ENCODE data around the gene TNFRSF6B. TPM values are rescaled to one million over a fixed set of nuclear protein-coding genes. Genes with fewer than 3 reads are reported as not detected.
"Not testable (repeated sequence)": the region's sequence is repeated elsewhere in the genome, so short reads cannot be mapped to it uniquely, and the experiment has no call there.

The TNFRSF6B gene
- total RNA-seq, 1 donor from 2014 or later = not detected

DNA sequence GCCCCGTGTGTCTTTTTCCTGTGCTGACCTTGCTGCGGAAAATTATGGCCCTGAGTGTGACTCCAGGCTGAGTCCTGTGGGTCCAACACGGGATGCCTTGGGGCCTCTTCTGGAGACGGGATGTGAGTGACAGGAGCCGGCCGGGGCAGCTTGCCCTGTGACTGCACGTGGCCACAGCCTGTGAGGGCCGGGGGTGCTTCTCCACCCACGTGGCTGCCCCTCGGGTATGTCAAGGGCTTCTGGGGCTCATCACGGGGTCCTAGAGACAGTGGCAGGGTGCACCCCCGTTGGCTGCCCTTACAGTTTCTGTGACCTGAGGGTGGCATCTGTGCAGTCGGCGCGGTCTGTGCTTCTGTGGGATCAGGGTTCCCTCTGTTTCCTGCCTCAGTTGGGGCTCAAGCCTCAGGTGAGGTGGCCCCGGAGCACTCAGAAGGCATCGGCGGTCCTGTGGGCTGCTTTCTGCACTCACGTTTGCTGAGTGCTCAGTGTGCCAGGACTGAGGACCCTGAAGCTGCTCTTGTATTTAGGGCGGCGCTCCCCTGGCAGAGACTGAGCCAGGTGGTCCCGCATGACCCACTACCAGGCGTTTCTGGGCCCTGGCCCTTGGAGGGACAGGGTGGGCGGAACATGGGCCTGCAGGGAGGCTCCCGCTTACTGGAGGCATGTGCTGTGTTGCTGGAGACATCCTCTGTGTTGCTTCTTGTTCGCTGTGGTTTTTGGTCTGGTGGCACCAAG lies 33.0 kb upstream of the TNFRSF6B start:
- DNase-seq = no peak

DNA sequence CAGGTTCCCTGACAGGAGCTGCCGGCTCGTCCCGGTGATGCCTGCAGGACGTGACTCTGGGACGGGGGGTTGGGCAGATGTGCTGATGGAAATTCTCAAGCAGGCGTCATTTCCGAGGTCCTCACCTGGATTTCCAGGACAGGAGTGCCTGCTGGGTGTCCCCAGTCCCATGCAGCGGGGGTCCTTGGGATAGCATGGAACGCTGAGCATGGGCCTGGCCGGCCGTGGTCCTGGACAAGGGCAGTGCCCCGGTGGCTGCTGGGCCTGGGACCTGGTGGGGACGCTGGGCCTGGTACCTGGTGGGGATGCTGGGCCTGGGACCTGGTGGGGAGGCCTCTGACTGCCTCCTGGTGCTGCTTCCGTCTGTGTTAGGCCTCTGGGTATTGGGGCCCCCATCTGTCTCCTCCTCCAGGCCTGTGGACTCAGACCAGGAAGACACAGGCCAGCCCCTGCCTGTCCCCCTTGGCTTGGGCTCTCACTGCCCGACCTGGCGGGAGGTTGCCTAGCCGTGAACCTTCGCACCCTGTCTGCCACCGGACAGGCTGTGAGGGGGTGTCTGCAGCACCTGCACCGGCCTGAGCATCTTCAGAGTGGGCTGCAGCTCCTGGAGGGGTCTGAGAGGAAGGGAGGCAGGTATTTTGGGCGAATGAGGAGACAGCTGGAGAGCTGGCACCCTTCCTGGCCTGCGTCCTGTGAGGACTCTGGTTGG lies 32.2 kb upstream of the TNFRSF6B start:
- DNase-seq = no peak

DNA sequence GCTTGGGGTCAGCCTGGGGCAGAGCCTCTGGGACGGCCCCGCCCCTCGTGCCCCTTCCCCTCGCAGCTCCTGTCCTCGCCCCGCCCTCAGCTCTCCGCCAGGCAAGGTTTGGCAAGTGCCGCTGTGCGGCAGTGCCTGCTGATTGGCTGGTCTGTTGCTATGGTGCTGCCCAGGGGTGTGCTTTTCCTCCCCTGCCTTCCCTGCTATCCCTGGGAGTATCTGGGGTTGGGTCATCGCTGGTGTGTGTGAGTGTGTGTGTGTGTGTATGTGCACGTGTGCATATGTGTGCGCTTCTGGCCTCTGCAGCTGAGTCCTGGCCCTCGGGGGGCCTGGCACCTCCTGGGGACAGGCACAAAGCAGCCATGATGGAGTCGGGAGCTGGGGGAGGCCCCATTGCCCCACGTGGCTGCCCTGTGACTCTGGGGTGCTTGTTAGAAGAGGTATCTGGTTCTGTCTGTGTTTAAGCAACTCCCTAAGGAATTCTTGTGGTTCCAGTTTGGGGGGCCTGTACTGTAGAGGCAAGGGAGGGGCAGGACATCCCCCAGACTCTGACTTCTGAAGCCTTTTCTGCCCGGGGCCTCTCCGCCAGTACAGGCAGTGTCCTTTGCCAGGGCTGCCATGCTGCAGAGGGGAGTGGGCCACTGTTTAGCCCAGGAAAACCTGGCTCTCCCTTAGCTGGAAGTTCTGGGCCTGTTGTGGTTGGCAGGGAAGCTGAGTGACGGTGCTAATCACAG lies 31.4 kb upstream of the TNFRSF6B start:
- DNase-seq = peak; percentile 61

DNA sequence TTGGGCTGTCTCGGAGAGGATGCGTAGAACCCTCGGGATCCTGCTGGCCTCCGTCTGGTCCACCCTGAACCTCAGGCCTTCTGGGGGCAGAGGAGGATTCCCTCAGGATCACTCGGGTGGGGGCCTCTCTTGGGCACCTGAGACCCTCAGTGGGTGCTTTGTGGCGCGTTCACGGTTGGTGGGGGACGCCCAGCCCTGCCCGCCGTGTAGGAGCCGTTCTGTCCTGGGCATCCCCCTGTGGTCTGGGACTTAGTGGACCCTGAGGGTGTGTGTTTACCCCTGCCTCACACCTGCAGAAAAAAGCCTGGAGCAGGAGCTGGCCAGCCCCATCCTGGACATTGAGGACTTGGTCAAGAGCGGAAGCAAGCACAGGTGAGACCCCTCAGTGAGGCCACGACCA lies 30.7 kb upstream of the TNFRSF6B start:
- no peak for DNase-seq

DNA sequence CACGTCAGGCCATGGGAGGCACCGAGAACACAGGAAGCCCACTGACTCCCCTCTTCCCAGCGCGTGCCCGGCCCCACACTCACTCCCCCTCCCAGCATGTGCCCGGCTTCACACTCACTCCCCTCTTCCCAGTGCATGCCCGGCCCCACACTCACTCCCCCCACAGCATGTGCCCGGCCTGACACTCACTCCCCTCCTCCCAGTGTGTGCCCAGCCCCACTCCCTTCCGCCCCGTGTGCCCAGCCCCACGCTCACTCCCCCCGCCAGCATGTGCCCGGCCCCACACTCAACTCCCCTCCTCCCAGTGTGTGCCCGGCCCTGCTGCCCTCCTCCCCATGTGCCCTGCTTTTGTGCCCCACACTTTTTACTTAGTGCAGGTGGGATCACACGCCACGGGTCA lies 28.6 kb upstream of the TNFRSF6B start:
- DNase-seq = no peak

DNA sequence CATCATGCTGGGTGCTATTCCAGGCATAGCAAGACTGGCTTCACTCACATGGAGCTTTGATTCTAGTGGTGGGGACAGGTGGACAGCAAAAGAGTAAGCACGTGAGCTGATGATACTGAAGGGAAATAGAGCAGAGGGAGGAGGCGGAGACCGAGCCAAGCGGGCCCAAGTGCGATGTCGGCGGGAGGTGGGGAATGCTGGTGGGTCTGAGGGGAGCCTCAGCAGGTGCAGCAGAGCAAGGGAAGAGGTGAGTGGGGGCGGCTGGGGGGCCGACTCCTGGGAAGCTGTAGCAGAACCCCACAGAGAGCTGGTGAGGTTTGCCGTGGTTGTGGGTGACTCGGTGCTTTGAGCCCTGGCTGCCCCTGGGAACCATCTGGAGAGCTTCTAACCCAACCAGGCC lies 28.1 kb upstream of the TNFRSF6B start:
- no peak for DNase-seq

DNA sequence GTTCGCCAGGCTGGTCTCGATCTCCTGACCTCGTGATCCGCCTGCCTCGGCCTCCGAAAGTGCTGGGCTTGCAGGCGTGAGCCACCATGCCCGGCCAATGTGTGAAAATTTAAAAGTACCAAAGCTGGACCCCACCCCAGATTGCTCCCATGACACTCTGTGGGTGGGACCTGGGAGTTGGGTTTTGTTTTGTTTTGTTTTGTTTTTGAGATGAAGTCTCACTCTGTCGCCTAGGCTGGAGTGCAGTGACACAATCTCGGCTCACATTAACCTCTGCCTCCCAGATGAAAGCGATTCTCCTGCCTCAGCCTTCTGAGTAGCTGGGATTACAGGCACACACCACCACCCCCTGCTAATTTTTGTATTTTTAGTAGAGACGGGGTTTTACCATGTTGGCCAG lies 24.8 kb upstream of the TNFRSF6B start:
- DNase-seq = not testable (repeated sequence)

DNA sequence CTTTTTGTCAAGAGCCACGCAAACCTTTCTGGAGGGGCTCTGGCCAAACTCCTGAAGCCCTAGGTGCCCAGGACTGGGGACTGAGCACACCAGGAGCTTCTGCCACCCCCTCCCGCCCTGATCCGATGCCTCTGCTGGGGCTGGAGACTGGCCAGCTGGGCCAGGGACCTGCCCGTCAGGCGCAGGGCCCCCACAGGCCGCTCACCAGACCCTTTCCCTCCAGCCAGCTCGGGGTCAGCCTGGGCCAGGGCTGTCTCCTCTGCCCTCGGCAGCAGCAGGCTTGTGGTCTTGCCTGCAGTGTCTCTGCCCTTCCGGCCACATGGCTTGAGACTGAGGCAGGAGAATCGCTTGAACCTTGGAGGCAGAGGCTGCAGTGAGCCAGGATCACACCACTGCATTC lies 23.8 kb upstream of the TNFRSF6B start:
- no peak for DNase-seq

DNA sequence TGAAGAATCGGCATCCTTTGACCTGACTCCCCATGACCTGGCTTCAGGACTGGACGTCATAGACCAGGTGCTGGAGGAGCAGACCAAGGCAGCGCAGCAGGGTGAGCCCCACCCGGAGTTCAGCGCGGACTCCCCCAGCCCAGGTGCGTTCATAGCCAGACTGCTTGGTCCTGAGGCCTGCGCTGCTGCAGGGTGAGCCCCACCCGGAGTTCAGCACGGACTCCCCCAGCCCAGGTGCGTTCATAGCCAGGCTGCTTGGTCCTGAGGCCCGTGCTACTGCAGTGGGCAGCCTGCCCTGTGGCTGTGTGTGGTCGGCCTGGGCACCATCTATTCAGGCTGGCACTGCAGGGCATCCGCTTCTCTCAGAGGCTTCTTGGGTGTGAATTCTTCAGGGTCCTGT lies 22.5 kb upstream of the TNFRSF6B start:
- no peak for DNase-seq

DNA sequence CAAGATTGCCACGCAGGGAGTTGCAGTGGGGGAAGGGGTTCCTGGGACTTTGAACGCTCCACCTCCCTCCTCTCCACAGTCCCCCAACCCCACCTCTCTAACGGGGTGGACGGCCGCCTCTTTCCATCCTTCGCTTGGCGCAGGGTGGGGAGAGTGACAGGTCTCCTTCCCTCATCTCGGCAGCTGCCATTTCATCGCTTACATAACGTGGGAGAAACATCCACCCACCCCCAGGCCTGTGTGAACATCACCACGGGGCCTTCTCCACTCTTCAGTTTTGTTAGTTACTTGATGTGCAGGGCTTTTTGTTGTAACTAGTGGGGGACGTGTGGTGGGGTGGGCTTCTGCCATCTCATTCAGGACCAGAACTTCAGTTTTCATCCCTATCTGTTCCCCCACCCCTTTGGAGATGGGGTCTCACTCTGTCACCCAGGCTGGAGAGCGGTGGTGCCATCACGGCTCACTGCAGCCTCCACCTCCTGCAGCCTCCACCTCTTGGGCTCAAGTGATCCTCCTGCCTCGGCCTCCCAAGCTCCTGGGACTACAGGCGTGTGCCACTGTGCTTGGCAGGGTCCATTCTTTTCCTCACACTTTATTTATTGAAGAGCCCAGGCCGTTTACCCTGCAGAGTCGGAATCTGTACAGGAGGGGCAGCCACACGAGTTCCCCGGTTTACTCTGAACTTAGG lies 20.6 kb upstream of the TNFRSF6B start:
- no peak for DNase-seq

DNA sequence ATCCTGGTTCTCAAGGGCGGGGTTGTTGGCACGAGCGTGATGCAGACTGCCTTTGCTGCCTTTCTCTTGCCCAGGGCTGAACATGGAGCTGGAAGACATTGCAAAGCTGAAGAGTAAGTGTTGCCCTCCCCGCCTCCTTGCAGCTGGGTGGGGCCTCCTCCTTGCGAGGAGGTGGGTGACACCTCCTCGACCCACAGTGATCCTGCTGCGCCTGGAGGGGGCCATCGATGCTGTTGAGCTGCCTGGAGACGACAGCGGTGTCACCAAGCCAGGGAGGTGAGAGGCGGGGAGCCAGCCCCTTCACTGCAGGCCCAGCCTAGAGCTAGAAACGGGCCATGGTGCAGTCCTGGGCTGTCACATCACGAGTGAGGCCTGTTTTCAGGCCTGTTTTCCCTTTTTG lies 18.4 kb upstream of the TNFRSF6B start:
- DNase-seq = no peak

DNA sequence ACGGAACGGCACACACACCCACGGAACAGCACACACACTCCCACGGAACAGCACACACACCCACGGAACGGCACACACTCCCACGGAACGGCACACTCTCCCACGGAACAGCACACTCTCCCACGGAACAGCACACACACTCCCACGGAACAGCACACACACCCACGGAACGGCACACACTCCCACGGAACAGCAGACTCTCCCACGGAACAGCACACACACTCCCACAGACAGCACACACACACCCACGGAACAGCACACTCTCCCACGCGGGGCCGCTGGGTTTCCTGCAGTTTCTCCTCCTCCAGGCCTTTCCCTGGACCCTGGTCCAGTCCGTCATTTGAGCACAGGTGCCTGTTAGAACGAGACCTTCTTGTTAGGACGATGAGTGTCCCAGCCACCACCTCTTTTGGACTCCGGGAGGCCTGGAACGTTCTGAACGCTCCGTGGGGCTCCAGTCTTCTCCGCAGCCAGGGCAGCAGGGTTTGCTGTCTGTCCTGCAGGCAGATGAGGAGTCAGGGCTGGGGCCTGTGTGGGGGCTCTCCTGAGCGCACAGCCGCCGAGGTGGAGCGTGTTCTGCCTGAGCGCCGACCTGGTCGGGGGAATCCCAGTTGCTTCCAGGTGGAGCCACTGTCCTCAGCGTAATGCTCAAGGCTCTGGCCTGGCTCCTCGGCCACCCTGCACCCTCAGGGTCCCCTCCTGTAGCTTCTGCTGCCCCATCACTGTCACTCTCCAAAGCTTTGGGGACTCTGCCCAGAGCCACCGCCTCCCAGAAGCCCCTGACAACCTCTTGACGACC lies 17.6 kb upstream of the TNFRSF6B start:
- no peak for DNase-seq

DNA sequence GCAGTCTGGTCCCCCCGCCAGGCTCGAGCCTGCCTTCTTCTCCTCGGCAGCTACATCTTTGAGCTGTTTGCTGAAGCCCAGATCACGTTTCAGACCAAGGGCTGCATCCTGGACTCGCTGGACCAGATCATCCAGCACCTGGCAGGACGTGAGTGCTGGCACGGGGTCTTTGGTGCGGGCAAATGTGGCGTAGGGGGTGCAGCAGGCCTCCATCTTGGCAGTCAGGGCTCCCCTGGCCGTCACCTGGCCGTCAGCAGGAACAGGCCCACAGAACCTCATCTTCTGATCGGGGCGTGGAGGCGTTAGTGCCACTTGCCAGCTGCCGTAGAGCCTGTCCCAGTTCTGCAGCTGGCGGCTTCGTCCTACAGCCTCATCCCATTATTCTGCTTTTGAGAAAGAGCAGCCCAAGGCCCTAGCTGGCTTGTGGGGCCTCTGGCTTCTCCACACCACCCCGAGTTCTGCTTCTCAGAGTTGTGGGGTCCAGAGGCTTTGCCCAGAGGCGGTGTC lies 16.6 kb upstream of the TNFRSF6B start:
- DNase-seq = peak; percentile 33

DNA sequence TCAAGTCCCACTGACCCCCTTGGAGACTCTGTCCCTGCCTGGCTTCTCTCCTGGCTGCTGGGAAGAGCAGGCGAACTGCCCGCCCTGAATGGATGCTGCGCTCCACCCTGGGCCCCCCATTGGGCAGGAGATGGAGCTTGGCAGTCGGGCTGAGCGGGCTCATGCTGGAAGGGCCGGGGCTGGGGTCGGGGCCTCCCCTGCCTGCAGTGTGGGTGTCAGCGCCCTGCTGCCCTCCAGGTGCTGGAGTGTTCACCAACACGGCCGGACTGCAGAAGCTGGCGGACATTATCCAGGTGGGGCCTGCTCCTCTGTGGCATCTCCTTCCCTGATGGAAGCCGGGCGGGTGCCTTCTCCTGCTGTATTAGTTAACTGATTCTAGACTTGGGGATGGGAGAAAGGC lies 16.0 kb upstream of the TNFRSF6B start:
- DNase-seq = no peak

DNA sequence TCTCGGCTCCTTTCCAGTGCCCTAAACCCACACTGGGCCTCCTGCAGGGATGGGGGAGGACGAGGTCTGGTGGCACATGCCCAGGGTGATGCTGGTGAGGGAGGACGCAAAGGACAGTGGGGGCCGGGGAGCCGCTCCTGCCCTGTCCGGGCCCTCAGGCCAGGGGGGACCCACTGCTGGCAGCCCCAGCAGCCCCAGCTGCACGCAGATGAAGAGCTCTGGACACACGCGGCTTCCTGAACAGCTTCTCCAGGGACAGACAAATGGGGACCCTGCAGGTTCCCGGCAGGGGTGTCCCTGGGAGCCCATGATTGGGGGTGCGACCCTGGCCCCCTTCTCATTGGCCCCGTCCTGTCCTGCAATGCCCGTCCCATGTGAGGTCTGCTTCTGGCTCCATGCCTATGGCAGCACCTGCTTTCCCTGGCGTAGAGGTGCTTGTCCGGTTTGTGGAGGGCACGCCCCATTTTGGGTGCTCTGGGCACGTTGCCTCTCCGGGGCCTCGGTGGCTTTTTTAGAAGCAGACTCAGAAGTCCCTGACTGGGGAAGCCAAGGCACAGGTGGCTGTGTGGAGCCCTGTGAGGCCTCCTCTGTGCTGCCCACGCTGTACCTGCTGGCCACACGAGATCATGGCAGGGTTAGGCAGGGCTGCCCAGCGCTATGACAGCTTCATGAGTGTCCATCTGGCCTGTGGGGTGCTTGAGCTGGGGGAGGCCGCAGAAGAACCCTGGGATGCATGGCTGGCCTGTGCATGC lies 15.4 kb upstream of the TNFRSF6B start:
- DNase-seq = no peak

DNA sequence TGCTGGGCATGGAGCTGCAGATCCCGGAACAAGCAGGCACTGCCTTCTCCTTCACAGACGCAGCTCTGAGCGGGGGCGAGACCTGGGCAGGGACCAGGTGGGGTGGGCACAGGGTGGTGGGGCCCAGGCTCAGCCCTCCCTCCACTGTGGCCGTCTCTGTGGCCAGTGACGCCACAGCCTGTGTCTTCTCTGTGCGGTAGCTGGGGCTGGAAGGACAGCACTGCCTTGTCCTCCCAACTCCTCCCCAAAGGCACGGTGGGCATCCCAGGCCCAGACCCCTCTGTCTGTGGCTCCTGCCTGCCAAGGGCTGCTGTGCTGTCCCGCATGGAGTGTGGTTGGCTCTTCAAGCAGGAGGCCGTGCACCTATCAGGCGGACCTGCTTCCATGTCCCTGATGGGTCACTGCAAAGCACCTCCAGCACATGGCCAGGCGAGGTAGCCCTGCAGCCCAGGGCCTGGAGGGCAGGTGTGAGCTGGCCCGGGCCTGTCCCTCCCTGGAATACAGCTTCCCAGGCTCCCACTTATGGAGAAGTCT lies 14.8 kb upstream of the TNFRSF6B start:
- no peak for DNase-seq

DNA sequence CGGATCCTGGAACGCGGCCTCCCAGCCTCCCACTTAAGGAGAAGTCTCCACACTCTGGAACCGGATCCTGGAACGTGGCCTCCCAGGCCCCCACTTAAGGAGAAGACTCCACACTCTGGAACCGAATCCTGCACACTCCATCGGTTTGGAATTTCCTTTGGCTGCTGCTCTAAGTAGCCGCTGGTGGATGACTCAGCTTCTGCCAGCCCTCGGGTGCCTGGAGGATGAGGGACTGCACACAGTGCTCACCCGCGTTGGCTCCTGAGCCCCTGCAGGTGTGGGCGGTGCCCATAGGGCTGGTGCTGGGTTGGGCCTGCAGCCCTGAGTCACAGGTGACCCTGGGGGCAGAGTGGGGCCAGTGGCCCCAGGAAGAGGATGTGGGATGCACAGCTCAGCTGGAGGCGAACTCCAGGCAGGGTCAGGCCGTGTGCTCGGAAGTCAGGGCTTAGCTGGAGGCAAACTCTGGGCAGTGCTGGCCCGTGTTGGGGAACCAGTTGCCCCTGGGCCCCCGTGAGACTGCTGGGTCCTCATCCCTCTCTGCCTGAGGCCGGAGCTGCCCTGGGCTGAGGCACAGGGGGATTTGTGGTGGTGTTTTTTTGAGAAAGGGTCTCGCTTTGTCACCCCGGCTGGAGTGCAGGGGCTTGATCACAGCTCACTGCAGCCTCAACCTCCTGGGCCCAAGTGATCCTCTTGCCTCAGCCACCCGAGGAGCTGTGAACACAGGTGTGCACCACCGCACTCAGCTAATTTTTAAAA lies 13.9 kb upstream of the TNFRSF6B start:
- peak; percentile 81 for DNase-seq

DNA sequence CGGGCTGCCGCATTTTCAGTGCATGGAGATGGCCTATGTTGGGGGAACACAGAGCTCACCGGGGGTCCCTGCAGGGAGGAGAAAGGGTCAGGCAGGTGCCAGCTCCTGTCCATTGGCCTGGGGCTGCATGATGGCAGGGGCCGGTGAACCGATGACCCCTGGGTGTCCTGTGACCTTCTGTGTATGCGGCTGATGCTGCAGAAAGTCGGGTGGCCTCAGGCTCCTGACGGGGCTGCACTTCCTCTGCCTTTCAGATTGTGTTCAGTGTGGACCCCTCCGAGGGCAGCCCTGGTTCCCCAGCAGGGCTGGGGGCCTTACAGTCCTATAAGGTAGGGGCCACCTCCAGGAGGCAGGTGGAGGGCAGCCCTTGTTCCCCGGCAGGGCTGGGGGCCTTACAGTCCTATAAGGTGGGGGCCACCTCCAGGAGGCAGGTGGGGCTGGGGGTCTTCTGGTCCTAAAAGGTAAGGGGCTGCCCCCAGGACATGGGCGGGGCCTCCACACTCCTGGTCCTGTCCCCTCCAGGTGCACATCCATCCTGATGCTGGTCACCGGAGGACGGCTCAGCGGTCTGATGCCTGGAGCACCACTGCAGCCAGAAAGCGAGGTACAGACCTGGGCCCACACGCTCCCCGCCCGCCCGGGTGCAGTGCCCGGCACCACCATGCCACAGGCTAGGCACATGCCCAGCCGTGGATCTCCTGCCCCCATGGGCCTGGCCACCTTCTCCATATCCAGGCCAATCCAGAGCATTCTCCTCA lies 11.0 kb upstream of the TNFRSF6B start:
- no peak for DNase-seq

DNA sequence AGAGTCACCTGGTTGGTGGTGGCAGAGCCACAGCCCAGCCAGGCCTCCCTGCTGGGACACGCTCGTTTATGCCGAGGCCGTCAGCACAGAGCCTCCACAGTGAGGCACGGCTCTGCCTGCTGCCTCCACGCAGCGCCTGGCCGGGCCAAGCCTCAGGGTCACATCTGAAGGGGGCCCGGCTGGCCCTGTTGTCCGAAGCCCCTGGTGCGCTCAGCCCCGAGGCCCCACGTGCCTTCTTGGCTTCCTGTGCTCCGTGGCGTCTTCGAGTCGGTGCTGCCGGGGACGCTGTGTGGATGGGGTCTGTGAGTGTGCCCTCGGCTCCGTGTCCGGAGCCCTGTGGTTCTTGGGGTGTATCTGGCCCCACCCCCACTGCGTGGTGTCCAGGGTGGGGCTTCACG lies 10.4 kb upstream of the TNFRSF6B start:
- DNase-seq = no peak

All from occipital lobe (tissue), 2 donors.